ENCODE results near the gene DOCK7.

The DOCK7 gene

DNA sequence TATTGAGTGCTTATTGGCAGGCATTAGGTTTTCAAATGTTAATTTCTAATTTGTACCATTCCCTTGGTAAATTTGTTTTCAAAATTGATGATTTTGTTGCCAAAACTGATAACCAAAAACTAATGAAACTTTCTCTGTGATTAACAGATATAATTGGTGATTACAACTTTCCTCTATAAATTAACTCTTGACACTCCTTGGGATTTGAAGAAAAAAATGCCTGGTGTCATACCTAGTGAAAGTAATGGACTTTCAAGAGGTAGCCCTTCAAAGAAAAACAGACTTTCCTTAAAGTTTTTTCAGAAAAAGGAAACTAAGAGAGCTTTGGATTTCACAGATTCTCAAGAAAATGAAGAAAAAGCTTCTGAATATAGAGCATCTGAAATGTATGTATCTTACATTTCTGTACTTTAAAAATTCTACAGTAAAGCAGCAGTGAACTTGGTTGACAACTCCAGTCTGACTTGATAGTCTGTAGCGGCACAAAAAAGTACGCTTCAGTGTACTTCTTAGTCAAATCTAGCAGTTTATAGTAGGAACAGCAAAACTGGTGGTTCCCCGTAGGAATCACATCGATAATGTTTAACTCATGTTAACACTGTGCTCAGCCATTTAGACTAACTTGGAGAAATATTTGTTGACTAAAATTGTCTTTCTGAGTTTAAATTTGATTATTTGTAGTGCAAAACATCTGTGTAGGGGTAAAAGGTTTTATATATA is 248.4 kb downstream of the DOCK7 start:
- DNase-seq = no peak

DNA sequence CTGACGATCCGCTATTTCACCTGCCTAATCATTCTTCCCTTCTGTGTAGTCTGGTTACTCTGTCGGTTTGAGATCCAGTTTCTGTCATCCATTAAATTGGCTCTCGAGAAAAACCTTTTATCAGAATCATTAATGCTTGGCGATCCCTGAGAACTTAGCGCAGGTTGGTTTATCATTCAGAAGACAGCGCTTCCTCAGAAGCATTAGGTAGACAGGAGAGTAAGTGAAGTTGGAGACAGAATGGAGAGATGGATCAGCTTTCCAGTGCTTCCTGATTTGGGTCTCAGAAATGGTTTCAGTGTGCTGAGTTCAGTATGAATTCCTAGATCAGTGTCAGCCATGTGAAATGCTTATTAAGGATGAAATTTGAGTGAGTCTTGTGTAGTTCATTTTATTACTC is 250.0 kb downstream of the DOCK7 start:
- no peak for DNase-seq

DNA sequence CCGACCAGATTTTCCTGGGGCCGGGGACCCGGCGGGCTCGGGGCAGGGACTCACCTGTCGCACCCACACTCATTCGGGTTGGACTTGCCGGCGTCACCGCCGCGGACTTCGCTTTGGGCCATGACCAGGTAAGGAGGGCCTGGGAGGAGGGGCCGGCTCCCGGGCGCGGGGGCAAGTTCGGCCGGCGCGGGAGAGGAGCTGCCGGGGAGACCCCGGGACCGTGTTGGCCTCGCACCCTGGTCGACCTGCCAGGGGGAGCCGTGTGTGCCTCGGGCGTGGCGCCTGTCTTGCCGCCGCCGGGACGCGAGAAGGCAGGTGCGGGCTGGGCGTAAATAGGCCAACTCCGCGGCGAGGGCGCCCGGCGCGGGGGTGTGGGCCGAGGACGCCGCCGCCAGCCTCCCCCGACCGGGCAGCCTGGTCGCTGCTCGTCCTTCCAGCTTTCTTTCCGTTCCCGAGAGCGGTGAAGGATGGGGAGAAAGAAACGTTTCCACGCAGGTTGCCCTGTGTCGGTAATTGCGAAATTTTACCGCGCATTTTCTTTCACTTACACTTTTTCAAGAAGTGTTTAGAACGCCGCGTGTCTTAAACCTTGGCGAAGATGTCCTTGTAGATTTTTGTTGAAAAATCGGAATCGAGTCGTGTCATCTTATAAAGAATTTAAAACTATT is 250.8 kb downstream of the DOCK7 start:
- no peak for DNase-seq

DNA sequence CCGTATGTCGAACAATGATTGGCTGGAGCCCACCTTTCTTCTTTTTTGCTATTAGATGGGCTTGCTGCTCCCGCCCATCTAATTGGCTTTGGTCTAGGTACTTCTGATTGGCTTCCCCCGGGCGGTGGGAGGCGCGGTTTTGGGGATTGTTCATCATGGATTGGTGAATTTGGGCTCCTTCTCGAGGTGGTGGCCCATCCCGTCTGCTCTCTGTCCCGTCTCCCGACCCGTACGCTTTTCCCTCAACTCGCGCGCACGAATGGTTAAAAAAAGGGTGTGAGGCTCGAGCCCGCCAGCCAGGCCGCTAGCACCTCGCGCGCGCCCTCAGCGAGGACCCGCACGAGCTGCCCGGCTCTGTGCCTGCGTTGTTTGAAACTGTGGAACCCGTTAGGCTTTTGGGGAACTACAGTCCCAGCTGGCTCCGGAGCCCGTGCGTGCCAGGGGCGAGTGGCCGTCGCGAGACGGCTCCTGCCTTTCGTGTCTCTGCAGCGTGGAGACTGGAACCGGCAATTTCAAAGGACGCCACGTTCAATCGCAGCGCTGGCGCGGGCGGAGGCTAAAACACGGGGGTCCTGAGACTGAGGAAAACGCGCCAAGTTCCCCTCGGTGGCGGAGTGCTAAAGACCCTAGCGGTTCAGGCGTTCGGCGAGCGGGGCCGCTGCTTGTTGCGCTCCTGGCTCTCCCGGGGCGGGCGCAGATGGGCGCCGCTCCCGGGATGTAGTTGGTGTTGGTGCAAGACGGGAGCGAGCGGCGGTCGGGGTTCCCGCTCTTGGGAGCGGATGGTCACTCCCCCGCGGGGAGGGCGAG is 251.5 kb downstream of the DOCK7 start, which contains the start of gene USP1:
TSS of gene USP1 (plus strand) at position 584 of the 807 bp plus-strand sequence. CDS start 2,819 bp downstream, outside the sequence.
- DNase-seq = peak; percentile 100

DNA sequence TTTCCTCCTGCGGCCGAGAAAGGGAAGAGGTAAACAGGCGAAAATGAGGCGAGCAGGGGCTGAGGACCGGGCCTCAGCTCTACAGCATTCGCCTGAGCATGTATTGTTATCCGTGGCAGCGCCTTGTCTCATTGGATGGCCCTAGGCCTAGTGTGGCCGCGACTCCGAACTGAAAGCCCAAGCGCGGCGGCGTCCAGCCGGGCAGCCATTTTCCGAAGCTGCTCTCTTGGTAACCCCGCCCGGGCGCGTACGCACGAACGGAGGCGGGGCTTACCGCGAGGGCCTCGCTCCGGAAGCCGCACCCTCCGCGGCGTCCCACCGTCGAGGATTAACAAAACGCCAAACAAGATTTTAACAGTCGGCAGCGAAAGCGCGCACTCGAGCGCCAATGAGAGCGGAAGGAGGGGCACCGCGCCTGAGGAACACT is 252.1 kb downstream of the DOCK7 start:
- DNase-seq = no peak

DNA sequence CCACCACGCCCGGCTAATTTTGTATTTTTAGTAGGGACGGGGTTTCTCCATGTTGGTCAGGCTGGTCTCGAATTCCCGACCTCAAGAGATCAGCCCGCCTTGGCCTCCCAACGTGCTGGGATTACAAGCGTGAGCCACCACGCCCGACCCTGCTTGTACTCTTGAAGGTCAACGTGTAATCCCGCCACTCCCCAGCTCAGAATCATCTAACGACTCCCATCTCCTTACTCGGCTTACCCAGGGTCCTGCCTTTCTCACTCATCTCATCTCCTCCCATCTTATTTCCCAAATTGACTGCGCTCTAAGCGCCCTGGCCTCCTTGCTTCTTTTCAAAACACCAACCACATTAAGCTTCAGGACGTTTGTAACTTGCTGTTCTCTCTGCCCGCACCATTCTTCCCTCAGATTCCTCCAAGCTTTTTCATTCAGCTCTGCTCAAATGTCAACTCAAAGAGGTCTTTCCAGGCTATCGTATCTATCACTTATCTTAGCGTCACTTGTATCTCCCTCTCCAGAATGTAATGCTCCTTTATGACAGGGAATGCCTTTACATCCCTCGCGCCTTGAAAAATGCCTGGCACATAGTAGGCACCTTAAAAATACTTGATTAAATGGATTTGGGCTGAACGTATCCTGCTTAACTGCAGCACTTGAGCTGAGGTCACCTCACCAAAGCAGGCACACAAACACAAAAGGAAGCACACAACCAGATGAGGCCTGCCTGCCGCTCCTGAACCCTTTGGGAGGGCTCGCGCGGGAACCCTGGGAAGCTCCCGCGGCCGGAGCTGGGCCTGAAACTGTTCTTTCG is 252.8 kb downstream of the DOCK7 start:
- DNase-seq = no peak

DNA sequence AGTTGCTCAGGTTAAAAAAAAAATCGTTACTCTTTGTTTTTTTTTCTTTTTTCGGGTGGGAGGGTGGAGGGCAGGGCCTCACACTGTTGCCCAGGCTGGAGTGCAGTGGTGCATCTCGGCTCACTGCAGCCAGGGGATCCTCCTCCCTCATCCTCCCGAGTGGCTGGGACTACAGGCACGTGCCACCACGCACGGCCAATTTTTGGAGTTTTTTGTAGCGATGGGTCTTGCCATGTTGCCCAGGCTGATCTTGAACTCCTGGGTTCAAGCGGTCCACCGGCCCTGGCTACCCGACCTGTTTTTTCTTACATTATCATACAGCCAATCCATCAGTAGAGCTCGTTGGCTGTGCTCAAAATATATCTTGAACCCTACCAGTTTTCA is 253.6 kb downstream of the DOCK7 start:
- no peak for DNase-seq

DNA sequence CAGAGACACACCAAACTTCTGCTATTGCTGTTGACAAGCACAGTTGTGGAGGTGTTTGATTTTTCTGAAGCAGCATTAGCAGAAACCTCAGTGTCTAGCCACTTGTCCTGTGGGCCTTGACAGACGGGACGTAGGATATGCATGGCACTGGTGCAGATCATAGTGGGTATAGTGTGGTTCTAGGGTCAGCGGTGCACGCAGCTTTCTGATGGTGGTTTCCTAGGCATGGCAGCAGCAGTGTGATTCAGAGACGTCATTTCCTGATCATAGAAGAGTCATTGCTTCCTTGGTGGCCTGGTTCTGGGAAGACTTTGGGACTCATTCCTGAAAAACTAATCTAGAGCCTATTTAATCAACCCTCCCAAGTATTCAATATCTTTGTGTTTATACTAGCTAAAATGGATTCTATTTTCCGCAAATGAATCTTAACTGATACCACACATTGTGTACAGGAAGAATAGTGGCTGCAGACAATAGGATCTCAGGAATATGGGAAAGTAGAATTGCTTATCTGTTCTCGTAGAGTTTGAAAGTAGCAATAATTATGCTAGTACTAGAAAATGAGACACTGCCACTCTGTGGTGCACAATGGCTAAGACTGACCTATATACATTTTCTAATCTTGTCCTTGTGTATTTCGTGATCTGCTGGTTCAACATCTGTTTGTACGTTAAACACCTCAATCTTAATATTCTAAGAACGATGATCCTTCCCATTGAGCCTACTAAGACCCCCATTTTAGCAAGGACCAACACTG is 254.1 kb downstream of the DOCK7 start:
- no peak for DNase-seq

DNA sequence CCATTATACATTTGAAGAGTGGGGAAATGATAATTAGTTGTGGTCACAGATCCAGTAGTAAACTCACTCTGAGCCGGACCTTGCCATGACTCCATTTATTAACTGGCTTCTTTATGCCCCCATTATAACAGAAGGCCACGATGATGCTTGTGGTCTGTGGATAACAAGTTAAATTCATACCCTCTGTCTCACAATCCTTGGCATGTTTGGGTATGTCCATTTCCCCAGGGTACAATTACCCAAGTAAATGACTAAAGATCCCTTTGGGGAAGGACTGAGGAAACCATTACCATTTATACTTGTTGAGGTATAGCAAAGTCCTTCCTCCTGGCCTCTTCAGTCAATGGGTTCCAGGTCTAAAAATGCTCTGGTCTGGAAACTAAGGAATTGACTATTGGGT is 258.6 kb downstream of the DOCK7 start:
- no peak for DNase-seq

DNA sequence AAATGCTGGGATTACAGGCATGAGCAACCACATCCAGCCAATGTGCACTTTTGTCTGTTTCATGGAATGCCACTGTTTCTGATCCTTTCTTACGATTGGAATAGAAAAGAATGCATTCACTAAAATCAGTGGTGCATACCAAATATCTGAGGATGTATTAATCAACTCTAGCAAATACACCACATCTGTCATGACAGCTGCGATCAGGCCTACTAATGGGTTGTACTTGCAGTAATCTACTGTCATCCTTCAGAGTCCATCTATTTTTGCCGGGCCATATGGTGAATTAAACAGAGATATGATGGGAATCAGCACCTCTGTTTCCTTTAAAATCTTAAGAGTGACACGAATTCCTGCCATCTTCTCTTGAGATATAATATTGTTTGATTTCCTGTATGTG is 259.8 kb downstream of the DOCK7 start:
- no peak for DNase-seq

DNA sequence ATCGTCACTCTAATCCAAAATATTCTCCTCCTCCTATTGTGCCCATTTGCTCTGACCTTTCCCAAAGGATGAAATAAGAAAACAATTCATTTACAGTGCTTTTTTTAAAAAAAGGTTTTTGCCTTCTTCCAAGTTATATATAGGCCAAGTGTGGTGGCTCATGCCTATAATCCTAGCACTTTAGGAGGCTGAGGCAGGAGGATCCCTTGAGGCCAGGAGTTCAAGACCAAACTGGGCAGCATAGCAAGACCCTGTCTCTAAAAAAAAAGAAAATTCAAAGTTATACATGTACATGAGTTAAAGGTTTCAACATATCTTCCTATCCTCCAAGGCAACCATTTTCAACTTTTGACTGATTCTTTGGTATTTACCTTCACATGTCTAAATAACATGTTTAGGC is 261.4 kb downstream of the DOCK7 start:
- no peak for DNase-seq

DNA sequence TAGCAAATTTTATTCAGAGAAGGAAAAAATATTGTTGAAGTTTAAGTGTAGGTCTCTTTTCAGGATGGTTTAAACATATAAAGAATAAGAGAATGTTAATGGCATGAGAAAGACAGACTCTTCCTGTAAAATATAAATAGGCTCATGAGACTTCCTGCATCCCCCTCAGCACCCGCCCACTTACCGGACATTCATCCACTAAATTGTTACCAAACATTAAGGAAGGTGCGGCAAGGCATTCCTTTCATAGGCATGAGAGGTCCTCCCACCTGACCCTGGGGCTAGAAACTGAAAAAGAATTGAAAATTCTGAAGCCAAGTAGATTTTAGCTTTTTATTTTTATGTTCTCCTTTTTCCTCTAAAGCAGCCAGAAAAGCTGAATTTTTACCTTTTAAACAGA is 261.9 kb downstream of the DOCK7 start:
- no peak for DNase-seq

DNA sequence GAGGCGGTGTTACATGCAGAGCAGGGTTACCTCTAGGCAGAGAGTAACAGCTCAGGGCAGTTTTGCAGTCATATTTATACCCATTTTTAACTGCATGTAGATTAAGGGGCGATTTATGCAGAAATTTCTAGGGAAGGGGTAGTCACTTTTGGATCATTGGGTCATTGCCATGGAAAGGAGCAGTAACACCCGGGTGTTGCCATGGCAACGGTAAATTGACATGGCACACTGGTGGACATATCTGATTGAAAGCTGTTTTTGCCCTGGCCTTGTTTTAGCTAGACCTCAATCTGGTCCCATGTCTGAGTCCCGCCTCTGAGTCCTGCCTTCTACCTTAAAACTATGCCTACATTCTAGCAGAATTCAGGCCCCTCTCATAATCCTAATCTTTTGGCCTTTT is 263.1 kb downstream of the DOCK7 start:
- no peak for DNase-seq

DNA sequence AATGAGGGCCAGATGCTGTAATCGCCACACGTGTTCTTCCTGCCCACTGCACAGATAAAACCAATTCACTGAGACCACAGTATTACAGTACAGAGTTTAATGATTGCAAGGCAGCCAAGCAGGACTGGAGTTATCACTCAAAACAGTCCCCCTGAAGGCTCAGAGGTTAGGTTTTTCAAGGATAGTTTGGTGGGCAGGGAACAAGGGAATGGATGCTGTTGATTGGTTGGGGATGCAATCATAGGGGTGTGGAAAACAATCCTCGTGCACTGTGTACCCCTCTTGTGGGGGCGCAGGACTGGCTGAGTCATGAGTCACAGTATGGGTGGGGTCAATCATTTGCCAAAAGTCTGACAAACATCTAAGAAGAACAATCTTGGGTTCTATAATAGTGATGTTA is 263.8 kb downstream of the DOCK7 start:
- DNase-seq = peak; percentile 51

DNA sequence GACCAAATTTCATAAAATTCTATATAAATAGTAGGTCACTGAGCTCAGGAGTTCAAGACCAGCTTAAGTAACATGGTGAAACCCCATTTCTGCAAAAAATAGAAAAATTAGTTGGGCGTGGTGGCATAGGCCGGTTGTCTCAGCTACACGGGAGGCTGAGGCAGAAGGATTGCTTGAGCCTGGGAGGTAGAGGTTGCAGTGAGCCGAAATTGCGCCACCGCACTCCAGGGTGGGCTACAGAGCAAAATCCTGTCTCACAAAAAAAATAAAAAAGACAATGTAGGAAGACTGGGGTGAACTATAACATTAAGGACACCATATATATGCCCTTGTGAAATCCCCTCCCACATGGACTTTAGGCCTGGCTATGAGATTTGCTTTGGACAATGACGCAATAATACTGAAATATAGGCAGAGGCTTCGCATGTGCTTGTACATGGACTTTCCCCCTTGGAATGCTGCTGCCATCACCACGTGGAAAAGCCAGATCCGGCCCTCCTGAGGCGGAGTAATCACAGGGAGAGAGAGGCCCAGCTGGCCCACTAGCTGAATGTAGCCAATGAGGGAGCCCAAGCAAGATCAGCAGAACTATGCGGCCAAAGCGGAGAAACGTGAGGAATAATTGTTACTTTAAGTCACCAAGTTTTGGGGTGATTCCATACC is 264.5 kb downstream of the DOCK7 start:
- peak; percentile 22 for DNase-seq

DNA sequence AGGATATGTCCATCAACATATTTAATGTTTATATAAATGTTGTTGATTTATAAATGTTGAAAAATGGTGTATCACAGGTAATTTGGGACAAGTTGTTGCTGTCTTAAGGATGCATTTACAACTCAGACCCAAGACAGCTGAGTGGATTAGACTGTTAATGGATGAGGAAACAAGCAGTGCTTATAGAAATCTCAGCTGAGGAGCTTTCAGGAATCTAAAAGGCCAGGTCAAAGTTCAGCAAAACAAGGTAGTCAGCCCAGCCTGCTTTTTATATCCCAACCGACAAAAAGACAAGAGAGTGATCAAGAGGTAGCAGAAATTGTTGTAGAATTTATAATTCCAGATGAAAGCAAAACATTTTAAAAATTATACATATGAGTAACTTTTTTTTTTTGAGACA is 268.0 kb downstream of the DOCK7 start:
- DNase-seq = no peak

DNA sequence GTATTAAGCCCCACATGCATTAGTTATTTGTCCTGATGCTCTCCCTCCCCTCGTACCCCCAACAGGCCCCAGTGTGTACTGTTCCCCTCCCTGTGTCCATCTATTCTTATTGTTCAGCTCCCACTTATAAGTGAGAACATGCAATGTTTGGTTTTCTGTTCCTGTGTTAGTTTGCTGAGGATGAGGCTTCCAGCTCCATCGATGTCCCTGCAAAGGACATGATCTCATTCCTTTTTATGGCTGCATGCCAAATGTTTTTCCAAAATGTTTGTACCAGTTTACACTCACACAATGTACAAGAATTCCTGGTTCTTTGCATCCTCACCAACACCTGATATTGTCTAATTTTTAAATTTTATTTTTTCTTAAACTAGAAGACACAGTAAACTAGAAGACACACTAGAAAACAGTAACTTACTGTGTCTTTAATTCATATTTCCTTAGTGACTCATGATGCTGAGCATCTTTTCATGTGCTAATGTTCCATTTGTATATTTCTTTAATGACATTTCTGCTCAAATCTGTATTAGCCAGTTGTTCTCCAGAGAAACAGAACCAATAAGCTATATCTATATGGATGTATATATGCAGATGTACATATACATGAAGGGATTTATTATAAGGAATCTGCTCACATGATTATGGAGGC is 270.7 kb downstream of the DOCK7 start:
- DNase-seq = peak; percentile 12

DNA sequence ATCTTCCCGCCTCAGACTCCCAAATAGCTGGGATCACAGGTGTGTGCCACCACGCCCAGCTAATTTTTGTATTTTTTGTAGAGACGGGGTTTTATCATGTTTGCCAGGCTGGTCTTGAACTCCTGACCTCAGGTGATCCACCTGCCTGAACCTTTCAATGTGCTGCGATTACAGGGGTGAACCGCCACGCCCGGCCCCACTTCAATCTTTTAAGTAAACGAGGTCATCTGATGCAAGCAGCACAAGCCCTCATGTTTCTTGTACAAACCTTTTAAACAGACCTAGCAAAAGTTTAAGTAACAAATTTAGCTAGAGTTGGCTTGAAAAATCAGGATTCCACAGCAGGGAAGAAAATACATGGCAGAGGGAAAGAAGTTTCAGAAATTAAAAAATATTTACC is 272.5 kb downstream of the DOCK7 start:
- DNase-seq = no peak

DNA sequence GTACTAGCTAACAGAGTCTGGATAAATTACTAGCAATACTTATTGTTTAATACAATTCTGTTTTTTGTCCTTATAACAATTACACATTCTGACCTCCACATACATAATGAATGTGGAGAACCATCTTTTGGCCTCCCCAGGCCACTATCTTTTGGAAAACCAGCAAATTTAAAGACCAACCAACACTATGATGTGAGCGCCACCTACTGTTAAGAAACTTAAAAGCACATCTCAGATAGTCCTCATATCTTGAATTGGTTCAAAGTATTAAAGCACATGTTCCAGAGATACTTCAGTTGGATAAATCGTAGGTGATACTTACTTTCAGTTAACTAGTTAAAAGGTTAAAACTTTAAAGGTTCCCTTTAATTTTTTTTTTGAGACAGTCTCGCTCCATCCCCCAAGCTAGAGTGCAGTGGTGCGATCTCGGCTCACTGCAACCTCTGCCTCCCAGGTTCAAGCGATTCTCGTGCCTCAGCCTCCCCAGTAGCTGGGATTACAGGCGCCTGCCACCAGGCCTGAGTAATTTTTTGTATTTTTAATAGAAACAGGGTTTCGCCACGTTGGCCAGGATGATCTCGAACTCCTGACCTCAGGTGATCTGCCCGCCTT is 280.7 kb downstream of the DOCK7 start:
- peak; percentile 52 for DNase-seq

DNA sequence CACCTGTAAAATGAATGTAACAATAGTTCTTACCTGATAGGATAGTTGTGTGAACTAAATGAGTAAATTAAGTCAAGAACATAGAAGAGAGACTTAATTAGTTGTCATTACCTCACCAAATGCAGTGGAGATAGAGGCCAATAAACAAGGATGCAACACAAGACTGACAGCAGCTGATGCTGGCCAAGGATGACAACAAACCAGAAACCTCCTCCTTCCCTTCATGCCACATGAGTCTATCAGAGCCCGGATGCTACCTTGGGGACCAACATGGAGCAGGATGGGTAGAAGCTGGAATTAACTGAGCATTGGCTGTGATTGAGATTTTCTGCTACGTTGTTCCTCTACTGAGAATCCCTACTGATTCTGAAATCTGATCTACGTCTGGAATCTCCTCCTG is 281.6 kb downstream of the DOCK7 start:
- no peak for DNase-seq

DNA sequence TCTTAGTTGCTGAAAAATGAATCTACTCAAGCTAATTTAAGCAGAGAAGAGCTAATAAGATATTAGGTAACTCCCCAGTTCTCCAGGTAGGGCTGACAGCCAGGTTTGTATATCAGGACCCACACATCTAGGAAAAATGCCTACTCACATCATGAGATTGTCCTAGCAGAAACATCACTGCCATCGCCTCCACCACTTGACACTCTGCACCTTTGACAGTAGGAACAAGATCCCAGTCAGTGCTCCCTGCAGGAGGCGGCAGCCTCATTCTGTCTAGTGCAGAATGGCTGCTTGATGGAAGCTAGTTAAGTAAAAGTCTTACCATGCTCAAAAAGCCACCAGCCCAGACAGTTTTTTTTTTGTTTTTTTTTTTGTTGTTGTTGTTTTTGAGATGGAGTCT is 282.9 kb downstream of the DOCK7 start:
- no peak for DNase-seq

Data from fibroblast of skin of right biceps (primary cell).